WTC11 (cell line): ENCODE measurements around the gene HARS2.

Experiments
- ELF4 ChIP-seq: sonication (generic); formaldehyde crosslinking; IDR thresholded peaks from 2 replicates; pipeline ENCODE4 v1.8.1; 2022; ENCODE audit warnings: low read depth, mild to moderate bottlenecking, moderate library complexity, missing genetic modification reagents
- ESRRA ChIP-seq: sonication (generic); formaldehyde crosslinking; IDR thresholded peaks from 2 replicates; pipeline ENCODE4 v1.8.1; 2022; ENCODE audit warnings: mild to moderate bottlenecking, missing genetic modification reagents, borderline replicate concordance
- FOXJ3 ChIP-seq: sonication (generic); formaldehyde crosslinking; IDR thresholded peaks from 2 replicates; pipeline ENCODE4 v1.9.0; 2021; ENCODE audit warnings: missing genetic modification reagents, mild to moderate bottlenecking, borderline replicate concordance
- FOXP1 ChIP-seq: sonication (generic); formaldehyde crosslinking; IDR thresholded peaks from 2 replicates; pipeline ENCODE4 v1.8.0; 2022; ENCODE audit warnings: missing genetic modification reagents, mild to moderate bottlenecking, moderate library complexity, borderline replicate concordance
- JUN ChIP-seq: sonication (generic); formaldehyde crosslinking; IDR thresholded peaks from 2 replicates; pipeline ENCODE4 v1.8.0; 2023; ENCODE audit warnings: mild to moderate bottlenecking, missing genetic modification reagents
- SP1 ChIP-seq: sonication (generic); formaldehyde crosslinking; conservative IDR thresholded peaks from 2 replicates; pipeline ENCODE4 v1.8.1; 2022; ENCODE audit warnings: missing genetic modification reagents
- ZNF138 ChIP-seq: sonication (generic); formaldehyde crosslinking; conservative IDR thresholded peaks from 2 replicates; pipeline ENCODE4 v1.8.1; 2022; ENCODE audit warnings: mild to moderate bottlenecking, moderate library complexity, missing genetic modification reagents
- TF ChIP-seq, protein P1 (sequence below): fragments of 200-600 bp; IDR thresholded peaks from 2 replicates; pipeline ENCODE4 v1.8.0; 2022; ENCODE audit warnings: antibody characterized with exemption
- TF ChIP-seq, protein P2 (sequence below): sonication (generic); formaldehyde crosslinking; IDR thresholded peaks from 2 replicates; pipeline ENCODE4 v1.8.1; 2022; ENCODE audit warnings: low read depth, mild to moderate bottlenecking, moderate library complexity, missing genetic modification reagents, borderline replicate concordance
- TF ChIP-seq, protein P3 (sequence below): sonication (generic); formaldehyde crosslinking; IDR thresholded peaks from 2 replicates; pipeline ENCODE4 v1.8.1; 2022; ENCODE audit warnings: low read depth, missing genetic modification reagents, borderline replicate concordance
- TF ChIP-seq, protein P4 (sequence below): sonication (generic); formaldehyde crosslinking; IDR thresholded peaks from 2 replicates; pipeline ENCODE4 v1.8.0; 2022; ENCODE audit warnings: mild to moderate bottlenecking, missing genetic modification reagents

DNA sequence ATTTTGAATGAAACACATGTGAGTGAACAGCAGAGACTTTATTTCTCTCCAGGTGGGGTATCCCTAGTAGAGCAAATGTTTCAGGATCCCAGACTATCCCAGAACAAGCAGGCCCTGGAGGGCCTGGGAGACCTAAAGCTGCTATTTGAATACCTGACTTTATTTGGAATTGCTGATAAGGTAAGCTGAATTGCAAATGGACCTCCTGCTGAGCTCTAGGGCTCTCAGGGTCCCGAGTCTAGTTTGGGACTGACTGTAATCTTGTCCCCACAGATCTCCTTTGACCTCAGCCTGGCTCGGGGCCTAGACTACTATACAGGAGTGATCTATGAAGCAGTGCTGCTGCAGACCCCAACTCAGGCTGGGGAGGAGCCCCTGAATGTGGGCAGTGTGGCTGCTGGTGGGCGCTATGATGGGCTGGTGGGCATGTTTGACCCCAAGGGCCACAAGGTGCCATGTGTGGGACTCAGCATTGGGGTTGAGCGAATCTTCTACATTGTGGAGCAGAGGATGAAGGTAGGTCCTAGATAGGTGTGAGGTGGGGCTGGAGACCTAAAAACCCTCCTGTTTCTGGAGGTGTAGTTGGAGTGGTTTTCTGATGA, 5.7 kb downstream of the HARS2 start:
- TF ChIP-seq ESRRA (CRISPR knock-in tag), result no peak
- TF ChIP-seq, protein P1, sequence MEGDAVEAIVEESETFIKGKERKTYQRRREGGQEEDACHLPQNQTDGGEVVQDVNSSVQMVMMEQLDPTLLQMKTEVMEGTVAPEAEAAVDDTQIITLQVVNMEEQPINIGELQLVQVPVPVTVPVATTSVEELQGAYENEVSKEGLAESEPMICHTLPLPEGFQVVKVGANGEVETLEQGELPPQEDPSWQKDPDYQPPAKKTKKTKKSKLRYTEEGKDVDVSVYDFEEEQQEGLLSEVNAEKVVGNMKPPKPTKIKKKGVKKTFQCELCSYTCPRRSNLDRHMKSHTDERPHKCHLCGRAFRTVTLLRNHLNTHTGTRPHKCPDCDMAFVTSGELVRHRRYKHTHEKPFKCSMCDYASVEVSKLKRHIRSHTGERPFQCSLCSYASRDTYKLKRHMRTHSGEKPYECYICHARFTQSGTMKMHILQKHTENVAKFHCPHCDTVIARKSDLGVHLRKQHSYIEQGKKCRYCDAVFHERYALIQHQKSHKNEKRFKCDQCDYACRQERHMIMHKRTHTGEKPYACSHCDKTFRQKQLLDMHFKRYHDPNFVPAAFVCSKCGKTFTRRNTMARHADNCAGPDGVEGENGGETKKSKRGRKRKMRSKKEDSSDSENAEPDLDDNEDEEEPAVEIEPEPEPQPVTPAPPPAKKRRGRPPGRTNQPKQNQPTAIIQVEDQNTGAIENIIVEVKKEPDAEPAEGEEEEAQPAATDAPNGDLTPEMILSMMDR, result no peak
- TF ChIP-seq ZNF138 (CRISPR knock-in tag), result no peak
- TF ChIP-seq, protein P2, sequence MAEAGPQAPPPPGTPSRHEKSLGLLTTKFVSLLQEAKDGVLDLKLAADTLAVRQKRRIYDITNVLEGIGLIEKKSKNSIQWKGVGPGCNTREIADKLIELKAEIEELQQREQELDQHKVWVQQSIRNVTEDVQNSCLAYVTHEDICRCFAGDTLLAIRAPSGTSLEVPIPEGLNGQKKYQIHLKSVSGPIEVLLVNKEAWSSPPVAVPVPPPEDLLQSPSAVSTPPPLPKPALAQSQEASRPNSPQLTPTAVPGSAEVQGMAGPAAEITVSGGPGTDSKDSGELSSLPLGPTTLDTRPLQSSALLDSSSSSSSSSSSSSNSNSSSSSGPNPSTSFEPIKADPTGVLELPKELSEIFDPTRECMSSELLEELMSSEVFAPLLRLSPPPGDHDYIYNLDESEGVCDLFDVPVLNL (CRISPR knock-in tag), result no peak
- TF ChIP-seq SP1 (CRISPR knock-in tag), result no peak
- TF ChIP-seq FOXJ3 (CRISPR knock-in tag), result no peak
- no peak for TF ChIP-seq JUN
- TF ChIP-seq ELF4 (CRISPR knock-in tag), result no peak
- TF ChIP-seq, protein P3, sequence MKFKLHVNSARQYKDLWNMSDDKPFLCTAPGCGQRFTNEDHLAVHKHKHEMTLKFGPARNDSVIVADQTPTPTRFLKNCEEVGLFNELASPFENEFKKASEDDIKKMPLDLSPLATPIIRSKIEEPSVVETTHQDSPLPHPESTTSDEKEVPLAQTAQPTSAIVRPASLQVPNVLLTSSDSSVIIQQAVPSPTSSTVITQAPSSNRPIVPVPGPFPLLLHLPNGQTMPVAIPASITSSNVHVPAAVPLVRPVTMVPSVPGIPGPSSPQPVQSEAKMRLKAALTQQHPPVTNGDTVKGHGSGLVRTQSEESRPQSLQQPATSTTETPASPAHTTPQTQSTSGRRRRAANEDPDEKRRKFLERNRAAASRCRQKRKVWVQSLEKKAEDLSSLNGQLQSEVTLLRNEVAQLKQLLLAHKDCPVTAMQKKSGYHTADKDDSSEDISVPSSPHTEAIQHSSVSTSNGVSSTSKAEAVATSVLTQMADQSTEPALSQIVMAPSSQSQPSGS (CRISPR knock-in tag), result no peak
- TF ChIP-seq FOXP1 (CRISPR knock-in tag), result no peak
- TF ChIP-seq, protein P4, sequence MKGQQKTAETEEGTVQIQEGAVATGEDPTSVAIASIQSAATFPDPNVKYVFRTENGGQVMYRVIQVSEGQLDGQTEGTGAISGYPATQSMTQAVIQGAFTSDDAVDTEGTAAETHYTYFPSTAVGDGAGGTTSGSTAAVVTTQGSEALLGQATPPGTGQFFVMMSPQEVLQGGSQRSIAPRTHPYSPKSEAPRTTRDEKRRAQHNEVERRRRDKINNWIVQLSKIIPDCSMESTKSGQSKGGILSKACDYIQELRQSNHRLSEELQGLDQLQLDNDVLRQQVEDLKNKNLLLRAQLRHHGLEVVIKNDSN (CRISPR knock-in tag), result no peak
